IMR-90 (cell line): Measurements from ENCODE around the gene SIAH3. TPM values are rescaled to one million over a fixed set of nuclear protein-coding genes. Genes with fewer than 3 reads are reported as not detected.

Experiments used
- ATAC-seq: fragments of 200-7000 bp; cut with Tn5 transposase; 2 replicates; pipeline ENCODE4 v1.9.1; 2020; ENCODE audit warnings: low read depth, mild to moderate bottlenecking, moderate library complexity
- BruUV-seq: library from RNA; stranded (reverse); fragments of 400-500 nt; replicated peaks from 2 replicates; lab custom pipeline; 2021; lab: Mats Ljungman, UMichigan
- CTCF ChIA-PET: fragments of 300-600 bp; formaldehyde crosslinking; extraction: SDS; loops from one replicate; lab custom pipeline; 2021; ENCODE audit warnings: antibody characterized with exemption; lab: Yijun Ruan, JAX
- POLR2A ChIA-PET: fragments of 300-600 bp; sonication (Branson Sonifier 250); formaldehyde crosslinking; loops from one replicate; lab custom pipeline; 2022; ENCODE audit warnings: antibody characterized with exemption; ENCODE audit not compliant: unreplicated experiment; lab: Charles Lee
- DNase-seq: peaks from one replicate; pipeline ENCODE4 v3.0.0; 2013
- H2AFZ ChIP-seq: replicated peaks from 2 replicates; pipeline ENCODE3; 2013; ENCODE audit warnings: low read length, mild to moderate bottlenecking; ENCODE audit not compliant: poor library complexity
- H2AK5ac ChIP-seq: 2 replicates; pipeline ENCODE4 v1.6.1; 2013; ENCODE audit warnings: low read depth, low read length, inconsistent platforms
- H2AK9ac ChIP-seq: replicated peaks from 2 replicates; pipeline ENCODE3; 2013; ENCODE audit warnings: mild to moderate bottlenecking, low read depth, low read length, moderate library complexity; ENCODE audit not compliant: poor library complexity
- H2BK120ac ChIP-seq: 2 replicates; pipeline ENCODE4 v1.6.1; 2013; ENCODE audit warnings: low read depth, low read length, inconsistent platforms
- H2BK15ac ChIP-seq: 3 replicates; pipeline ENCODE4 v1.6.1; 2013; ENCODE audit warnings: low read depth, low read length, inconsistent platforms
- H2BK20ac ChIP-seq: 2 replicates; pipeline ENCODE4 v1.6.1; 2013; ENCODE audit warnings: low read depth, mild to moderate bottlenecking, inconsistent platforms, low read length, moderate library complexity
- H2BK5ac ChIP-seq: 2 replicates; pipeline ENCODE4 v1.6.1; 2013; ENCODE audit warnings: mild to moderate bottlenecking, low read depth, low read length, inconsistent platforms; ENCODE audit not compliant: poor library complexity, severe bottlenecking
- H3K14ac ChIP-seq: replicated peaks from 2 replicates; pipeline ENCODE4 v1.6.1; 2013; ENCODE audit warnings: low read depth, low read length, inconsistent platforms
- H3K18ac ChIP-seq: 2 replicates; pipeline ENCODE4 v1.6.1; 2013; ENCODE audit warnings: low read depth, low read length, control low read depth
- H3K23ac ChIP-seq: 2 replicates; pipeline ENCODE4 v1.6.1; 2013; ENCODE audit warnings: low read depth, low read length, inconsistent platforms
- H3K27ac ChIP-seq: 2 replicates; pipeline ENCODE4 v1.5.1; 2013; ENCODE audit warnings: mild to moderate bottlenecking, control low read depth, low read length; ENCODE audit not compliant: insufficient read depth
- H3K27me3 ChIP-seq: 2 replicates; pipeline ENCODE4 v1.6.1; 2013; ENCODE audit warnings: low read length; ENCODE audit not compliant: control insufficient read depth, insufficient read depth
- H3K36me3 ChIP-seq: 2 replicates; pipeline ENCODE4 v1.6.1; 2013; ENCODE audit warnings: low read length, mixed read lengths; ENCODE audit not compliant: control insufficient read depth, insufficient read depth
- H3K4ac ChIP-seq: 2 replicates; pipeline ENCODE4 v1.6.1; 2013; ENCODE audit warnings: low read depth, low read length, inconsistent platforms
- H3K4me1 ChIP-seq: 2 replicates; pipeline ENCODE4 v1.6.1; 2013; ENCODE audit warnings: low read length, mixed read lengths; ENCODE audit not compliant: control insufficient read depth, insufficient read depth
- H3K4me2 ChIP-seq: 2 replicates; pipeline ENCODE4 v1.6.1; 2013; ENCODE audit warnings: low read depth, mild to moderate bottlenecking, control low read depth, low read length, moderate library complexity
- H3K4me3 ChIP-seq: 2 replicates; pipeline ENCODE4 v1.5.1; 2013; ENCODE audit warnings: low read depth, mild to moderate bottlenecking, control low read depth, low read length, moderate library complexity; ENCODE audit not compliant: insufficient read depth
- H3K56ac ChIP-seq: 2 replicates; pipeline ENCODE4 v1.6.1; 2013; ENCODE audit warnings: low read length, inconsistent platforms; ENCODE audit not compliant: insufficient read depth; ENCODE audit errors: extremely low read depth
- H3K79me1 ChIP-seq, 2 experiments: 2 replicates each; pipeline ENCODE4 v1.6.1; 2013; ENCODE audit warnings: low read length in 2 of 2, inconsistent platforms in 1 of 2, low read depth in 1 of 2
- H3K9ac ChIP-seq: 2 replicates; pipeline ENCODE4 v1.6.1; 2013; ENCODE audit warnings: low read depth, low read length, control low read depth
- H3K9me1 ChIP-seq: 2 replicates; pipeline ENCODE4 v1.6.1; 2013; ENCODE audit warnings: low read length, inconsistent platforms; ENCODE audit not compliant: insufficient read depth
- H3K9me3 ChIP-seq: 2 replicates; pipeline ENCODE4 v1.6.1; 2013; ENCODE audit warnings: low read length; ENCODE audit not compliant: control insufficient read depth, insufficient read depth
- H4K20me1 ChIP-seq: 2 replicates; pipeline ENCODE4 v1.6.1; 2013; ENCODE audit warnings: low read length, inconsistent platforms; ENCODE audit not compliant: insufficient read depth
- H4K5ac ChIP-seq: 2 replicates; pipeline ENCODE4 v1.6.1; 2013; ENCODE audit warnings: mild to moderate bottlenecking, low read depth, low read length, control low read depth
- H4K8ac ChIP-seq, 2 experiments: 2 replicates each; pipeline ENCODE4 v1.6.1; 2013; ENCODE audit warnings: low read depth in 2 of 2, low read length in 2 of 2, control low read depth in 1 of 2, inconsistent platforms in 1 of 2
- H4K91ac ChIP-seq: 2 replicates; pipeline ENCODE4 v1.6.1; 2013; ENCODE audit warnings: low read depth, low read length, inconsistent platforms; ENCODE audit not compliant: insufficient read depth
- BHLHE40 ChIP-seq: fragments of 150-350 bp; IDR thresholded peaks from 2 replicates; pipeline ENCODE4 v1.6.1; 2016; ENCODE audit warnings: mild to moderate bottlenecking, low read depth, low read length
- CHD1 ChIP-seq: IDR thresholded peaks from 2 replicates; pipeline ENCODE4 v1.6.1; 2012; ENCODE audit warnings: low read depth, low read length, improper control_type of control experiment
- CTCF ChIP-seq: conservative IDR thresholded peaks from 2 replicates; pipeline ENCODE4 v1.5.1; 2012; ENCODE audit warnings: mild to moderate bottlenecking, low read depth, low read length, improper control_type of control experiment
- ELK1 ChIP-seq: fragments of 150-350 bp; IDR thresholded peaks from 2 replicates; pipeline ENCODE4 v1.6.1; 2016; ENCODE audit warnings: low read depth, mild to moderate bottlenecking, low read length, moderate library complexity, borderline replicate concordance
- FOS ChIP-seq: fragments of 150-350 bp; IDR thresholded peaks from 2 replicates; pipeline ENCODE4 v1.6.1; 2016; ENCODE audit warnings: low read depth, low read length
- MAFK ChIP-seq: IDR thresholded peaks from 2 replicates; pipeline ENCODE4 v1.6.1; 2012; ENCODE audit warnings: low read depth, low read length, improper control_type of control experiment
- MAZ ChIP-seq: IDR thresholded peaks from 2 replicates; pipeline ENCODE4 v1.6.1; 2012; ENCODE audit warnings: low read depth, mild to moderate bottlenecking, low read length, improper control_type of control experiment, moderate library complexity, borderline replicate concordance
- MXI1 ChIP-seq: IDR thresholded peaks from 2 replicates; pipeline ENCODE4 v1.6.1; 2012; ENCODE audit warnings: low read depth, mild to moderate bottlenecking, low read length, moderate library complexity, borderline replicate concordance
- NFE2L2 ChIP-seq: fragments of 150-350 bp; IDR thresholded peaks from 2 replicates; pipeline ENCODE4 v1.6.1; 2016; ENCODE audit warnings: low read depth, mild to moderate bottlenecking, low read length
- POLR2A ChIP-seq: IDR thresholded peaks from 2 replicates; pipeline ENCODE4 v1.6.1; 2012; ENCODE audit warnings: mild to moderate bottlenecking, low read depth, low read length
- RAD21 ChIP-seq: IDR thresholded peaks from 2 replicates; pipeline ENCODE4 v1.6.1; 2012; ENCODE audit warnings: low read length, improper control_type of control experiment
- RCOR1 ChIP-seq: IDR thresholded peaks from 2 replicates; pipeline ENCODE4 v1.6.1; 2012; ENCODE audit warnings: mild to moderate bottlenecking, low read length, improper control_type of control experiment; ENCODE audit not compliant: insufficient replicate concordance
- RFX5 ChIP-seq: IDR thresholded peaks from 2 replicates; pipeline ENCODE4 v1.8.0; 2012; ENCODE audit warnings: low read depth, mild to moderate bottlenecking, low read length, moderate library complexity
- SMC3 ChIP-seq: fragments of 150-350 bp; IDR thresholded peaks from 2 replicates; pipeline ENCODE4 v1.6.1; 2016; ENCODE audit warnings: low read depth, mild to moderate bottlenecking, antibody characterized with exemption, low read length, moderate library complexity
- USF2 ChIP-seq: fragments of 150-350 bp; IDR thresholded peaks from 2 replicates; pipeline ENCODE4 v1.6.1; 2017; ENCODE audit warnings: mild to moderate bottlenecking, antibody characterized with exemption, low read length, low read depth
- WGBS, 2 experiments: methylation state at CpG; one replicate each; pipeline versions ENCODE4 v1.1.5 to v1.1.7; 2013; ENCODE audit warnings: missing lambda C conversion rate in 2 of 2; ENCODE audit not compliant: insufficient read length in 1 of 2; ENCODE audit errors: extremely low coverage in 2 of 2; 5-methylcytosine and 5-hydroxymethylcytosine counted together
- dilution Hi-C: fragments of 300-500 bp; cut with HindIII; formaldehyde crosslinking; loops from one replicate; pipeline ENCODE4 v1.14.3; 2018; ENCODE audit warnings: low sequenced_read_pairs; ENCODE audit not compliant: unreplicated experiment
- in situ Hi-C: fragments of 300-500 bp; cut with MboI; formaldehyde crosslinking; loops from 3 replicates; pipeline ENCODE4 v1.14.3; 2019; ENCODE audit warnings: low sequenced_read_pairs, inconsistent platforms, mixed read lengths
- intact Hi-C: fragments of 100-400 bp; cut with micrococcal nuclease; formaldehyde crosslinking; loops from 2 replicates; pipeline ENCODE4 v1.10.0; 2022
- polyA plus RNA-seq, 3 experiments: library from polyadenylated mRNA; depleted of rRNA; stranded (reverse); fragments of >200 nt; gene quantifications; 2 replicates each; pipeline ENCODE4 v1.2.3, GENCODE V29; 2012; ENCODE audit warnings: low replicate concordance in 1 of 3
- total RNA-seq: library from RNA; depleted of rRNA; stranded (reverse); fragments of >200 nt; gene quantifications from 2 replicates; pipeline ENCODE4 v1.2.3, GENCODE V29; 2012

SIAH3 gene
- total and polyA plus RNA-seq, 2 of the 4 experiments (the other 2 are of a cell fraction): under 0.01 TPM; not detected in 1

- ChIA-PET POLR2A (no interaction called here), CTCF (no interaction called here)
- intact Hi-C loops: no loop called here
- H2BK120ac ChIP-seq: no peak overlapping the region
- DNase-seq (no peak), ATAC-seq (no peak)
- H2BK15ac ChIP-seq: no peak overlapping the region
- H3K36me3 ChIP-seq: no peaks in the 10 kb centered on the region
- H2BK5ac ChIP-seq: no peak overlapping the region
- H3K4ac ChIP-seq: no peak overlapping the region
- dilution Hi-C loops: no loop called here
- H4K5ac ChIP-seq: no peak overlapping the region
- no peak overlapping the region for H3K23ac ChIP-seq
- H3K4me2 ChIP-seq: no peak overlapping the region
- no peak overlapping the region for H4K8ac ChIP-seq
- in situ Hi-C loops: no loop called here
- H2AK9ac ChIP-seq: peak overlapping the region; percentile 55
- no peak overlapping the region for H3K14ac ChIP-seq
- no peaks in the 10 kb centered on the region for H3K9me3 ChIP-seq
- H4K91ac ChIP-seq: no peak overlapping the region
- no peak overlapping the region for H3K18ac ChIP-seq
- H3K79me1 ChIP-seq: no peaks in the 10 kb centered on the region
- no peaks in the 10 kb centered on the region for H4K20me1 ChIP-seq
- no peaks in the 10 kb centered on the region for H3K4me1 ChIP-seq
- H3K4me3 ChIP-seq: no peak overlapping the region
- WGBS, 2 experiments: 72% methylated on average over 3 of the region's 10 CpGs; no CpG with 5 or more reads in 1 of the 2 experiments
- no peak overlapping the region for H3K56ac ChIP-seq
- BruUV-seq: no TSS peak
- no peak overlapping the region for H2BK20ac ChIP-seq
- no peaks in the 10 kb centered on the region; the same call in 1 of the 2 replicates for H3K9me1 ChIP-seq
- peak overlapping the region; percentile 38 for H2AFZ ChIP-seq
- H3K9ac ChIP-seq: no peak overlapping the region
- peaks cover 28% of the 10 kb centered on the region for H3K27me3 ChIP-seq
- H3K27ac ChIP-seq: no peak overlapping the region
- H2AK5ac ChIP-seq: no peak overlapping the region
- TF ChIP-seq RCOR1 (no peak), RFX5 (no peak), MAFK (no peak), CHD1 (no peak), FOS (no peak), RAD21 (no peak), USF2 (no peak), BHLHE40 (no peak), POLR2A (no peak), NFE2L2 (no peak), MXI1 (no peak), ELK1 (no peak), MAZ (no peak), CTCF (no peak), SMC3 (no peak)
These were observed 66.5 kb downstream of the SIAH3 start for GRCh38 chr13:45784755-45785675.
